GM19238 (cell line): ENCODE measurements around the gene SIRPG.
"Not testable (repeated sequence)": the region's sequence is repeated elsewhere in the genome, so short reads cannot be mapped to it uniquely, and the experiment has no call there.

ENCODE experiments used
- DNase-seq: peaks from one replicate; pipeline ENCODE4 v3.0.0; 2011; ENCODE audit warnings: low spot score; ENCODE audit not compliant: insufficient read length

Gene SIRPG

DNA sequence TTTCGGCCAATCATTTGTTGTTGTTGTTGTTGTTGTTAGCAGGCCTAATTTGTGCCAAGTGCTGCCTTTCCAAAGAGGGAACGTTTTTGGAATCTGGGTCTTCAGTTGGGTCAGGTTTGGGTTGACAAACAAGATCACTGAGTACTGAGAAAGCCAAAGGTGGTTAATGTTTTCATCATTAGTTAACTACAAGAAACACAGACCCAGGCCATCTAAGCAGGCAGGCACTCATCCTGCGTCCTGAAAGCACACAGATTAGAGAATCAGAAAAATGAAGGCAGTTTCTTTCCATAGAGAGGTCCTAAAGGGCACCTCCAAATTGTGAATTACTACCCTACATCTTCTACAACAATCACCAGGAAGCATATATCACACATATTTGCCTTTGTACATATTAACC is 15.1 kb upstream of the SIRPG start:
- DNase-seq: no peak

DNA sequence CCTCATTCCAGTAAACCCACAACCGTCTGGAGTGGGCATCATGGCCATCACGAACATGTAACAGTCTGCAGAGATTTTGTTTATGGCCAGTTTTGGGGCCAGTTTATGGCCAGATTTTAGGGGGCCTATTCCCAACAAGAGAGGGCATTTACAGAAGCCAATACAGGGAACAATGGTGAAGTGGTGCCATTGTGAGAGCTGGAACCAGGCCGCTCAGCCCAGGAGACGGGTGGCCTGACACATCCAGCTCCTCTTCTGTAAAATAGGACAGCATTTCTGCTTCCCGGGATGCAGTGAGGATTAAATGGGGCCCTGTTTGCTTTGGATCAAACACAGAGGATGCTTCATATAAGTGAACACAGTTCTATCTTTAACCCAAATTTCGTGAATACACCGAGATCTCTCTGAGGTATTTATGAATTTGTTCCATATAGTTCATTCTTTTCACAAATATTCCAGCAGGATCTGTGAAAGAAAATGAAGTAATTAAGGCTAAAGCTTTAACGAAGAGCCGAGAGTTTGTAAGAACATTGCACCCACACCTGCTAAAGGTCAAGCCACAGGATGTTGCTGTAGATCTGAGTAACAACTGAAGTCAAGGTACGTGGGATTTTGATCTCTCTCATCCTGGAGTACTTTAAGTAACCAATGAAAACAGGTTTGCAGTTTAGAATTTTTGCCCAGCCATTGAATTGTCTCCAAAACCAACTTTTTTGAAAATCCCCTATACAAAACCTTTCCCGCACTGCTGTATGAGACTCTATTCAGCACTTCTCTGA is 14.5 kb upstream of the SIRPG start:
- DNase-seq: no peak

DNA sequence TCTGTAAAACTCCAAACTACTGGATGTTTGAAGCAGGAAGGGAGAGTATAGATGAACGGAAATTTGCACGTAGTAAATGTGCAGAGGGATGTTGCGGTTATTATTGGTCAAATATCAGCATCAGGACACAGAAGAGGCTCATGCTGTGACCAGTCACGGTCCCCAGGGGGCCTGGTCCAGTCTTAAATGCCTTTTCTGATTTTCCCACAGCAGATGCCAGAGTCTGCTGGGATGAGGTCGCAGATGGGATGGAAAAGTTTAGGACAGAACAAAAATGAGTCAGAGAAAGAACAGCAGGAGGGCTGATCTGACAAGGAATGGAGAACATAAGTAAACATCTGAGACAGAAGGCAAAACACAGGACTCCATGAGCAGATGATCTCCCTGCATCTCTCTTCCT is 11.7 kb upstream of the SIRPG start:
- no peak for DNase-seq

DNA sequence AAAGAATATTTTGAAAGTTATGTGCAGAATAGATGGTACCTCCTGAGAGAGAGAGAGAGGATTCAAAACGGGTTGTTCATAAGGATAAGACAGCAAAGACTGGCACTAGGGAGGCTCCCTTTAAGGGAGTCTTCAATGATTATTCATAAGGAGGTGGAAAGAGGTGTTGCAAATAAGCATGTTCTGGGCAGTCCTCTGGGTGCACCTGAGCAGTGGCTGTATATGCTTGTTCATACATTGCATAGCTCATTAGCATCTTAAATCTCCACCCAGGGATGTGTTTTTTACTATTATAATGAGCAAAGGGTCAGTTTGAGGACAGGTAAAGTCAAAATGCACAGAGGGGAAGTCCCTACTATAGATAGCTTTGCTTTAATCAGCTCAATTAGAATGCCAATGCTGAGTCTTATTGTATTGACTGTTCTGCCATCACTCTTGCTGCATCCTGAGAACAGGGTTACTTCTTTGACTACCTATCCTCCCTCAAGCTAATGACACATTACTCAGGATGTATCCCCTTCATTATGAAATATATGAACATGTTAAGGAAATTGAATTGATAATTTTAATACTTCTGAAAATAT is 10.0 kb upstream of the SIRPG start:
- DNase-seq: no peak

DNA sequence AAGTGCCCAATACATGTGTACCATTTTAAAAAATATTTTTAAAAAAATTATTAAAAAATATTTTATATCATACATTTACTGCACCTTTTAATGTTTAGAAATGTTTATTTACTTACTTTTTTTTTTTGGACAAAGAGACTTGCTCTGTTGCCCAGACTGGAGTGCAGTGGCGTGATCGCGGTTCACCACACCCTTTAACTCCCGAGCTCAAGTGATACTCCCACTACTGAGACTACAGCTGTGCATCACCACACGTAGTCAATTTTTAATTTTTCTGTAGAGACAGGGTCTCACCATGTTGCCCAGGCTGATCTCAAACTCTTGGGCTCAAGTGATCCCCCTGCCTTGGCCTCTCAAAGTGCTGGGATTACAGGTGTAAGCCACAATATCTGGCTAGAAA is 9.2 kb upstream of the SIRPG start:
- no peak for DNase-seq

DNA sequence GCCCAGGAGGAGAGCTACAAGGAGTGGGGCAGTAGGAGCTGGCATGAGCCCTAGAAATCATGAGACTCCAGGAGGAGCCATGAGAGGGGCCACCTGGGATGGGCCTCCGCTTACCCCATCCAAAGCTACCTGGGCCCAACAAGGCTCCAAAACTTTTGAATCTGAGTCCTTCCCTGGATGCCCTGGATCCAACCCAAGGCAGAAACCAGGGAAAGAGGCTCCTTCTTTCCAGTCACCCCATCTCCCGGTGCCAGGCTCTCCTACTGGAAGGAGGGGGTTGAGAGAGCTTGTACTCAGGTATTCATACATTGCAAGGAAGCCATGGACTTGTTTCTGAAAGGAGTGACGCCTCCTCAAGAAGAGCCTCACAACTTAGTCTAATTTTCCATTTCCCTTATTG is 7.8 kb upstream of the SIRPG start:
- DNase-seq: no peak

DNA sequence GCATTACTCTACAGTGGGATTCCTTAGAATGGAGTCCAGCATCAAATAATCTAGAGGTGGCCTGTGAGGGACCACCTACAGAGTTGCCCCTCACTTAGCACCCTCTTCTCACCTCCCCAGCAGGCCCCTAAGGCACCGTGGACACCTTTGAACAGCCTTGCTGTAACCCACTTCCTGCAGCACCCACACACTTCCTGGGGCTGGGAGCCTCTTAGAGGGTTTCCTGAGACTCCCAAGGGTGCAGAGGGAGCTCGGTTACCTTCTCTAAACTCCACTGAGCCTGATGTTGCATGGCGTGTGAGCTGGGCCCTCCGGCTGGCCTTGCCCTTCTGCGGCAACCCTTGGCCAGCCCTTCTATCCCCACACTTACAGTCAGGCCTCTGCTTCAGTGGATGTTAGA is 7.3 kb upstream of the SIRPG start:
- no peak for DNase-seq

DNA sequence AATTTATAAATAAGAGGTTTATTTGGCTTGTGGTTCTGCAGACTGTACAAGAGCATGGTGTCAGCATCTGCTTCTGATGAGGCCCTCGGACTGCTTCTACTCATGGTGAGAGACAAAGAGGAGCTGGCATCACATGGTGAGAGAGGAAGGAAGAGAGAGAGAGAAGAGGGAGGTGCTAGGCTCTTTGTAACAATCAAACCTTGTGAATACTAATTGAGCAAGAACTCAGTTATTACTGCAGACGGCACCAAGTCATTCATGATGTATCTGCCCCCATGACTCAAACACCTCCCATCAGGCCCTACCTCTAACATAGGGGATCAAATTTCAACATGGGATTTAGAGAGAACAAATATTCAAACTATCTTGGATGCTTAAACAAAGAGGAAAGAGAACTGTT is 6.3 kb upstream of the SIRPG start:
- DNase-seq: no peak

DNA sequence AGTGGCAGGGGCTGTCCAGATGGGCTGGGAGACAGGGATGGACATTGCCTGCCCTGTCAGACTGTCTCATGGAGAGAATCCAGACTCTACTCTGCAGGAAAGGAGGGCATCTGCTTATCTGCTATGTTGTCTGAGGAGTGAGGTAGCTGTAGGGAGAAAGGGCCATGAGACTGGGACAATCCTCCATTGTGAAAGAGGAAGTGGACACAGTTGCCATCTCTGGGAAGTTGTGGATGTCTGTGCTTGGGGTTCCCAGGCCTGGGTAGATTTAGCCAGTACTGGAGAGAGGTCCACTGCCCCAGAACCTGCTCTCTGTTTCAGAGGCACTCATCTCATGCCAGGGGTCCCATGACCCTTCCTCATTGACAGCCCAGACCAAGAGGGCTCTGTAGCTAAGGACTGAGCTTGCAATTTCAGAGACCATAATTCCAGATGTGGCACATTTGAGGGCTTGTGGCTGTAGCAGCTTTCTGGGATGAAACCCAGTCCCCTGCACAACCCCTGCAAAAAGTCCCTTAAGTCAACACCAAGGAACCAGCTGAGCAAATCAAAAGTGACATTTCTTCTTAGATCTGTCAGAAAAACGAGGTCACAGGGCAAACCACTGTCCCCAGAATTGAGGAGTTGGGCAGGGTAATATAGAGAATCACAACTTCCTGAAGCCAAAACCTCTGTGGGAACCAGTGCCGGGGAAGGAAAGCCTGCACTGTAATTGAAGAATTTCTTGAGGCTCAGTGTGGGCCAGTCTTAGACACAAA is 4.1 kb upstream of the SIRPG start:
- DNase-seq: no peak

DNA sequence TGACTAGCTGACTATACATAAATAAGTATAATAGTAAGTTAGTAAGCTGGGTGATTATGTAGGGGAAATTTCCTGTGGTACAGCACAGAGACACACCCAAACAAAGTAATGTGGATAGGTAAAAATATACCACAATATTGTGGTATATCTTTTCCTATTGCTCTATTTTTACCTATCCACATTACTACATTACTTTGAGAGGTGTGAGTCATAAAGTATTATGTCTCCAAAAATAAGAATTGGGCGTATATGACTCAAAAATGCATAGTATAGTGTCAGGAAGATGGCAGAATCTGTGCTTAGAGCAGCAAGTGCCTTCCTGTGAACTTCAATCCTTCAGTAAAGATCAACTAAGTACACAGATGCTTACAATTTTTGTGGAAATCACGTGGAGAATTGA is 2.7 kb upstream of the SIRPG start:
- DNase-seq: no peak

DNA sequence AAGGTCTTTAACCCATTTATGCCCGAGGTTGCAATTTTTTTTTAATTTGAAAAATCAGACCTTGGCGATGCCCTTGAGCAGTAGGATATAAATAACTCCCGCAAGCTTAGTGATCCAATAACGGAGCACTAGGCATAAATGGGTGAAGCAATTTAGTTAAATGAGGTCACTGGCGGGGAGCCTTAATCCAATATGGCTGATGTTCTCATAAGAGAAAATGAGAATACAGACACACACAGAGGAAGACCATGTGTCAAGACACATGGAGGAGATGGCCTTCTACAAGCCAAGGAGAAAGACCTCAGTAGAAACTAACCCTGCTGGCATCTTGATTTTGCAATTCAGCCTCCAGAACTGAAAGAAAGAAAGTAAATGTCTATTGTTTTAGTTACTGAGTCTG is 735 bp downstream of the SIRPG start:
- DNase-seq: no peak

DNA sequence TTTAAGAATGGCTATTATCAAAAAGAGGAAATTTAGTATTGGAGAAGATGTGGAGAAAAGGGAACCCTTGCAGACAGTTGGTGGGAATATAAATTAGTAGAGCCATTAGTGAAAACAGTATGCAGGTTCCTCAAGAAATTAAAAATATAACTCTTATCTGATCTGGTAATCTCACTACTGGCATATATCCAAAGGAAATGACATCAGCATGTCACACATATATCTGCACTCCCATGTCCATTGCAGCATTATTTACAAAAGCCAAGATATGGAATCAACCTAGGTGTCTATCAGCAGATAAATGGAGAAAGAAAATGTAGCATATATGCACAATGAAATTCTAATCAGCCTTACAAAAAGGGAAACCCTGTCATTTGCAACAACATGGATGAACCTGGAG is 2.6 kb downstream of the SIRPG start:
- no peak for DNase-seq

DNA sequence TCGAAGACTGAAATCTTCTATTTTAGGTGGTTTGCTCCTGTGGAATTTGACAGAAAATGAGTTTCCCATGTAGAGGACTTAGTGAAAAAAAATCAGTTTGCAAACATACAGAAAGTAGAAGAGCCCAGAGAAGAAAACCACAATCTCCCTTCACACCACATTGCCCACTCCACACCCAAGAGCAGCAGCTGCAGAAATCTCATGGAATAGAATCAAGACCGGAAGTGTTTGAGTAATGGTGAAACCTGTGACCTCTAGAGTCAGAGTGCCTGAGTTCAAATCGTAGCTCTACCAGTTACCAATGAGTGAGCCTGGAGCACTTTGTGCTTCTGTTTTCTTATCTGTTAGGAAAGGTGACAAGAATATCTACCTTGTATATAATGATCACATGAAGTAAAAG is 4.6 kb downstream of the SIRPG start:
- DNase-seq: no peak

DNA sequence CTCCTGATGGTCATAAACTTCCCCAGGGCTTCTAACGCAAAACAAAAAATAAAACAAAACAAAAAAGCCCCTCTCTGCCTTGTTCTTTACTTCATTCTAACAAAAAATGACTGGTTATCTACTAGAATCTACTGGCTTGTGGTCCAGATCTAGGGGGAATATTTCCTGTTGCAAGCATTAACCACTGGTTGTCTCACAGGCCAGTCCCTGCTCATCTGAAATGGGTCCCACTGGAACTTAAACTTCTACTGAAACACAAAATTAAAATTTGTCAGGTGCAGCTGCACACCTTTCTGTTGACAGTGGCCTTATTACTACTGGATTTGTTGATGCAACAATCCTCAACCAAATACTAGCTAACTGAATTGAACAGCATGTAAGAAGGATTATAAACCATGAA is 5.5 kb downstream of the SIRPG start:
- no peak for DNase-seq

DNA sequence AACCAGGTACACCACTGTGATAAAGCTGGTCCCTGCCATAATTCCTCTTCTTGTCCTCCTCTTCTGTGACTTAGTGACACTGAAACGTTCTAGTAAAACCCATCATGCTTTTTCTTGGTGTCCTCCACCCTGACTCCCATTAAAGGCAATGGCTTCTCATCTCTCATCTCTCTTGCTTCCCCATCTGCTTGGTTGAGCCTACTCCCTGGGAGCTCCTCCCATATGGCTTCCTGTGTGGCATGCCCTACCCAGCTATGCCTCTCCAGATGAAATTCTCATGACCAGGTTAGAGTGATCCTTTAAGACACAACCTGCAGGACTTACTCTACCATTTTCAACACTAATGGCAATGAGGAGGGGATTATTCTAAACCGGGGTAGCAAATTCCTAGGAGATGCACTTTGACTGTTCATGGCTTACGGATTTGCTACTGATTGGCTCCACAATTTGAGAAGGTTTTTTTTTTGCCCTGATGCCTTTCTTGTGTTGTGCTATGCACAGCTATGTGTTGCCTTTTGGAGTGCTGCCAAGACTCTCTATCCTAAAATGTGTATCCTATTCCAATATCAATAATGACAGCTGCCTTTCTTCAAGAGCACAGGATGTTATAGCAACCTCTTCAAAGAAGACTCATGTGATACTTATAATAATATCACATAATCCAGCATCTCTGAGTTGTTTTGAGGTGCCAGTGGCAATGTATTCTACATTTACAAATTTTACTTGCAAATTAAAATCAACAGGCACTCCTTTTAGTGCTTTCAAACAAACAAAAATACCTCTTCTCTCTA is 6.1 kb downstream of the SIRPG start:
- DNase-seq: no peak

DNA sequence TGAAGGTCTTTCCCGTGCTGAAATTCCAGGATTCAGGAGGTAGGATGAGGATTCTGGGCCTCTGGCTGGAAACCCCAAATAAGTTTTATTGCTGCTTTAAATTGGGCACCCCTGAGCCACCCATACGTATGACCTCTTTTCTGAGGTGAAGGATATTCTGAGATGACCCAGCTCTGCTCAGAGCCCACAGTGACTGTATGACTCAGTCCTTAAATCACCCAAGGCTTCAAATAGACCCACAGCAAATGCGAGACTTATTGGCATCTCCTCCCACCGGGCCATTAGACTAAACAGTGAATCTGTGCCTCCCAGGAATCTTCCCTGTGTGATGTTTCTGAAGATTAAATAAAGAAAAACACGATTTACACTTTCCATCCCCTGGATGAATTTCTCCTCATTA is 9.5 kb downstream of the SIRPG start:
- DNase-seq: no peak

DNA sequence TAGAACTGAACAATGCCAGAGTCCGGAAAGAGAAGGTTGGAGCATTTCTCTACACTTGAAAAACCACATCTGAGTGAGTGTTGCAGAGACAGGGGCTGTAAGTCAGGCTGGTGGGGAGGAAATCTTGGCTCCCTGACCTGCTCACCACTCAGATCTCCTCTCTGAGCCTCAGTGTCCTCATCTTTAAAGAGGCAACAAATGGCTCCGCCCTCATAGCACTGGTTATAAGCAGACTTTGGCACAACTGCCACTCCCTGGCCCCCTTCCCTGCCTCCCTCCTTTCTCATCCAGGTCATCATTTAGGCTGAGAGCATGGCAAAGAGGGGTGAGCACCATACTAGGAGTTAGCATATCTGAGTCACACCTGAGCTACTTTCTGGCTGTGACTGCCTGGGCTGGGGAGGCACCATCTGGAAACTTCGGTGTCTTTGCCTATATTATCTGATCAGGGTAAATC is 10.6 kb downstream of the SIRPG start:
- DNase-seq: no peak

DNA sequence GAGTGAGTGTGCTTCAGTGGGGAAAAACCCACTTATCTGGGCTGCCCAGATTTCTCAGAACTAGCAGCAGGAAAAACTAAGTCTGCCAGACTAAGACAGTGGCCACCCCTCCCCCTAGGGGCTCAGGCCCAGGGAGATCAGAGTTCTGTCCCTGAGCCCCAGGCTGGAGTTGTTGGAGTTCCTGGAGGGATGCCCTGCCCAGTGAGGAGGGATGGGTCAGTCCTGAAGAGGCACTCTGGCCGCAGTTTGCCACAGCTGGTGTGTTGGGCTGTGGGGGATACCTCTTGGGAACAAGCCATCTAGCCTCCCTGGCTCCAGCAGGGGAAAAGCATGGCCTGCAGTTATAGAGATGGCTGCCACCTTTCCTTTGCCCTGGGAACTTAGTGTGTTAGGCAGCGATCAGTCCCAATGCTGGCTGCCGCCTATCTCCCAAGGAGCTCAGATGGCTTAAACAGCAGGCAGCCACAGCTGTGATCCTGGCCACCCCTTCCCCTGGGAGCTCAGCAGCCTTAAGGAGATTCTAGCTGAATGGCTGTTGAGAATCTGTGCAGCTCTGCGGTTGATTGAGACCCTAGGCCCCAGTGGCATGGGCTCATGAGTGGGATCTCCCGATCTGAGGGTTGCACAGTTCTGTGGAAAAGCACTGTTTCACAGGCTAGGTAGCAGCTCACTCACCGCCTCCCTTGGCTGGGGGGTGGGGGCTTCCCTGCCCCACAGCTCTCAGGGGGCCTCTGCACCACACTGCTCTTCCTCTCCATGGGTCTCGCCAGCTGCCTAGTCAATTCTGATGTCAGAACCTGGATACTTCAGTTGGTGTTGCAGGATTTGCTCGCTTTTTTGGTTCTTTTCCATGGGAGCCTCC is 13.2 kb downstream of the SIRPG start:
- no peak for DNase-seq

DNA sequence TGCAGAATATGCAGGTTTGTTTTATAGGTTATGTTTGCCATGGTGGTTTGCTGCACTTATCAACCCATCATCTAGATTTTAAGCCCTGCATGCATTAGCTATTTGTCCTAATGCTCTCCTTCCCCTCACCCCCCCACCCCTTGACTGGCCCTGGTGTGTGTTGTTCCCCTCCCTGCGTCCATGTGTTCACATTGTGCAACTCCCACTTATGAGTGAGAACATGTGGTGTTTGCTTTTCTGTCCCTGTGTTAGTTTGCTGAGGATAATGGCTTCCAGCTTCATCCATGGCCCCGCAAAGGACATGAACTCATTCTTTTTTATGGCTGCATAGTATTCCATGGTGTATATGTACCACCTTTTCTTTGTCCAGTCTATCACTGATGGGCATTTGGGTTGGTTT is 18.9 kb downstream of the SIRPG start:
- not testable (repeated sequence) for DNase-seq

DNA sequence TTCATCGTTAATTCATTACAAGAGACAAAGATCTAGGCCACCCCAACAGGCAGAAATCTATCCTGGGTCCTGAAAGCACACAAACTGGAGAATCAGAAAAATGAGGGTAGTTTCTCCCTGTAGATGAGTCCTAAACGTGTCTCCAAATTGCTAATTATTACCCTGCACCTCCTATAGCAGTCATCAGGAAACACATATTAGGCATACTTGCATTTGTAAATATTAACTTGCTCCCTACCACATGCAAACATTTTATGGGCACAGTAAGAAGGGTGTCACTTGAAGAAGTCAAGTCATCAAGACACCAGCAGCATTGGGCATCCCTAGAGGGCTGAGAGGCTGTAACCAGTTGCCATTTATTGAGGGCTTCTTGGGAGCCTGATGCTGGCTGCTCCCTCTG is 19.8 kb downstream of the SIRPG start:
- DNase-seq: no peak

DNA sequence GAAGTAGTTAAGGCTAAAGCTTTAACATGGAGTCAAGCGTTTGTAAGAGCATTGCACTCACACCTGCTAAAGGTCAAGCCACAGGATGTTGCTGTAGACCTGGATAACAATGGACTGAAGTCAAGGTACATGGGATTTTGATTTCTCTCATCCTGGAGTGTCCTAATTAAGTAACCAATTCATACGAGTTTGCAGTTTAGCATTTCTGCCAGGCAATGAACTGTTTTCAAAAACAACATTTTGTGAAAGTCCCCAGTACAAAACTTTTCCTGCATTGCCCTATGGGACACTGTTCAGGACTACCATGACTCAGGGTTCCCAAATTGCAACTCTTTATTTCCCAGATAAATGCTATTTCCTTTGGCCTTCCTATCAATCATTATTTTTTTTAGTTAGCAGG is 20.4 kb downstream of the SIRPG start:
- DNase-seq: no peak
